ENCODE results near the gene GRIP2.

GRCh38 chr3:14581334-14582044 is 41.3 kb upstream of the GRIP2 start:
- TF ChIP-seq CTCF (conservative IDR thresholded peaks at IDR 0.05; ENCODE audit: low read depth, low read length): no peak
- TF ChIP-seq POLR2A (IDR thresholded peaks at IDR 0.05; ENCODE audit: low read depth, low read length): no peak
- TF ChIP-seq CEBPB (IDR thresholded peaks at IDR 0.05; ENCODE audit: low read depth, low read length): no peak
- no peak for TF ChIP-seq RCOR1 (IDR thresholded peaks at IDR 0.05; ENCODE audit: insufficient replicate concordance, low read length)
- TF ChIP-seq FOS (IDR thresholded peaks at IDR 0.05; ENCODE audit: low read depth, low read length): no peak
- no peak for TF ChIP-seq RFX5 (IDR thresholded peaks at IDR 0.05; ENCODE audit: low read depth, low read length)
- TF ChIP-seq USF2 (IDR thresholded peaks at IDR 0.05; ENCODE audit: low read depth, low read length): no peak
- TF ChIP-seq CHD1 (IDR thresholded peaks at IDR 0.05; ENCODE audit: low read depth, low read length): no peak

All from IMR-90 (cell line).